Uterus (tissue), 4 donors: ENCODE results near the gene KDM4C. TPM values are rescaled to one million over a fixed set of nuclear protein-coding genes. Genes with fewer than 3 reads are reported as not detected.

ENCODE experiments used
- DNase-seq, 2 donors: peaks; one replicate each; pipeline ENCODE4 v3.0.0-alpha.2; 2019 to 2020
- H3K27ac ChIP-seq, 2 donors: fragments of 200-600 bp; sonication (generic); 1 replicate in 1 of 2; 2 replicates in 1 of 2; pipeline ENCODE4 v1.5.1; 2016 to 2018
- H3K27me3 ChIP-seq, 2 donors: fragments of 200-600 bp; sonication (generic); one replicate each; pipeline ENCODE4 v1.5.1; 2018 to 2019; ENCODE audit warnings: control low read depth in 1 of 2
- H3K36me3 ChIP-seq, 2 donors: fragments of 200-600 bp; sonication (generic); one replicate each; pipeline ENCODE4 v1.5.1; 2019; ENCODE audit warnings: control low read depth in 1 of 2
- H3K4me1 ChIP-seq, 2 donors: fragments of 200-600 bp; sonication (generic); one replicate each; pipeline ENCODE4 v1.5.1; 2018 to 2019; ENCODE audit warnings: control low read depth in 1 of 2
- H3K4me3 ChIP-seq, 2 donors: fragments of 200-600 bp; sonication (generic); 1 replicate in 1 of 2; 2 replicates in 1 of 2; pipeline ENCODE4 v1.5.1; 2018 to 2019; ENCODE audit warnings: mild to moderate bottlenecking in 1 of 2
- H3K9me3 ChIP-seq, 2 donors: fragments of 200-600 bp; sonication (generic); one replicate each; pipeline ENCODE4 v1.5.1; 2019; ENCODE audit warnings: control low read depth in 1 of 2
- CTCF ChIP-seq, 4 experiments: fragments of 200-600 bp in 2 of 4; fragments of 450-650 bp in 2 of 4; sonication (generic) in 2 of 4; IDR thresholded peaks; one replicate each; pipeline ENCODE4 v1.5.1; 2016 to 2019; ENCODE audit warnings: antibody characterized with exemption in 4 of 4, mild to moderate bottlenecking in 2 of 4, moderate library complexity in 1 of 4
- POLR2A ChIP-seq, 2 donors: fragments of 450-650 bp; IDR thresholded peaks; one replicate each; pipeline ENCODE4 v1.6.1; 2016; ENCODE audit warnings: antibody characterized with exemption in 2 of 2, mild to moderate bottlenecking in 1 of 2, moderate library complexity in 1 of 2
- intact Hi-C: fragments of 100-400 bp; cut with DNase I; formaldehyde crosslinking; loops from one replicate; pipeline ENCODE4 v1.15.1; 2023; ENCODE audit warnings: low total_unique reads
- total RNA-seq, 4 donors: library from RNA; depleted of rRNA in 3 of 4; stranded (reverse); fragments of >200 nt in 3 of 4; gene quantifications; one replicate each; pipeline versions ENCODE4 v1.1.0 to v1.2.4, GENCODE V29; 2014 to 2023
- donor health status: DM: yes; HTN: yes; CAD: no.

KDM4C gene
- total RNA-seq, 4 donors from 2014 or later: 29.1 to 61.4 (median 45.5) TPM

- intact Hi-C loops: no loop called here
- Histone ChIP-seq H3K27ac (no peak overlapping the region), H3K36me3 (no peaks in the 10 kb centered on the region), H3K9me3 (no peaks in the 10 kb centered on the region), H3K4me3 (no peak overlapping the region), H3K4me1 (no peaks in the 10 kb centered on the region), H3K27me3 (no peaks in the 10 kb centered on the region)
- no peak for DNase-seq
- TF ChIP-seq CTCF (IDR thresholded peaks at IDR 0.05) (no peak), POLR2A (IDR thresholded peaks at IDR 0.05) (no peak)
Observed at GRCh38 chr9:6917162-6917561, 159.4 kb downstream of the KDM4C start.

GRCh38 chr9:6920041-6920440 lies 162.3 kb downstream of the KDM4C start:
- no peak overlapping the region for H3K4me3 ChIP-seq
- intact Hi-C loops: no loop called here
- no peaks in the 10 kb centered on the region for H3K4me1 ChIP-seq
- H3K9me3 ChIP-seq: no peaks in the 10 kb centered on the region
- TF ChIP-seq CTCF (IDR thresholded peaks at IDR 0.05): no peak
- no peak for TF ChIP-seq POLR2A (IDR thresholded peaks at IDR 0.05)
- H3K36me3 ChIP-seq: no peaks in the 10 kb centered on the region
- no peak for DNase-seq
- no peaks in the 10 kb centered on the region for H3K27me3 ChIP-seq
- H3K27ac ChIP-seq: no peak overlapping the region

DNA sequence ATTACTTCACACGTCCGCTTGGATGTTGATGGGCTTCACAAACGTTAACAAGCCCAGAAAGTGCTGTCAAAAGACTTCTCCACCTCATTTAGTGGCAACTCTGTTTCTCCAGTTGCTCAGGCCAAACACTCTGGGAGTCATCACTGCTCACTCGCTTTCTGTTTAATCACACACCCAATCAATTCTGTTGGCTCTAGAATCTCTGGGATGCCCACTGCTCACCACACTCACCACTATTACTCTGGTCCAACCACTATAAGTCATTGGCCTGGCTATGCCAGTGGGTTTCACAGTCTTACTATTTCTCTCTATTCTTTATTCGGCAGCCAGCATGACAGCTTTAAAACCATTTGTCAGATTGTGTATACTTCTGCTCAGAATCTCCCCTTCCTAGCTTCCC lies 163.5 kb downstream of the KDM4C start:
- H3K27me3 ChIP-seq: no peaks in the 10 kb centered on the region
- no peaks in the 10 kb centered on the region for H3K36me3 ChIP-seq
- no peak for DNase-seq
- TF ChIP-seq POLR2A (IDR thresholded peaks at IDR 0.05) (no peak), CTCF (IDR thresholded peaks at IDR 0.05) (no peak)
- no peaks in the 10 kb centered on the region for H3K4me1 ChIP-seq
- H3K9me3 ChIP-seq: no peaks in the 10 kb centered on the region
- no peak overlapping the region for H3K27ac ChIP-seq
- intact Hi-C loops: no loop called here
- H3K4me3 ChIP-seq: no peak overlapping the region

GRCh38 chr9:6922124-6922676 lies 164.4 kb downstream of the KDM4C start:
- Histone ChIP-seq H3K9me3 (no peaks in the 10 kb centered on the region), H3K36me3 (no peaks in the 10 kb centered on the region), H3K4me3 (no peak overlapping the region), H3K27me3 (no peaks in the 10 kb centered on the region), H3K27ac (no peak overlapping the region), H3K4me1 (no peaks in the 10 kb centered on the region)
- intact Hi-C loops: no loop called here
- TF ChIP-seq POLR2A (IDR thresholded peaks at IDR 0.05) (no peak), CTCF (IDR thresholded peaks at IDR 0.05) (no peak)
- no peak for DNase-seq

DNA sequence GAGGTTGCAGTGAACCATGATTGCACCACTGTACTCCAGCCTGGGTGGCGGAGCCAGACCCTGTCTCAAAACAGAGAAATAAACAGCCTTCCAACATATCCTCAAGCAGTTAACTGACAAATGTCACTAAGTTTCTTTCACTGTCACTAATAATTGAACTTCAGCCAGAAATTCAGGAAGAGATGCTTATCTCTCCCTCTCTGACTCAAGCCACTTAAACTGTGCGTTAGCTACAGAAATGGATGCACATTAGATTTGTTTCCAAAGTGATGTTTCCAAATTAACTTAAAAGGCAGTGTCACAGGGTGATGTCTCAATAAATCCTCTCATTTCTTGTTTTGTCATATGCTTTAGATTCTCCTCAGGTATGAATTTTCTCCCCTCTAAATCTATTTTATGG lies 164.9 kb downstream of the KDM4C start:
- intact Hi-C loops: no loop called here

More for the DNA sequence above, 164.9 kb downstream of the KDM4C start:
- no peak for DNase-seq
- H3K27me3 ChIP-seq: no peaks in the 10 kb centered on the region
- H3K36me3 ChIP-seq: no peaks in the 10 kb centered on the region
- no peaks in the 10 kb centered on the region for H3K9me3 ChIP-seq
- TF ChIP-seq CTCF (IDR thresholded peaks at IDR 0.05): no peak
- no peak for TF ChIP-seq POLR2A (IDR thresholded peaks at IDR 0.05)
- no peak overlapping the region for H3K27ac ChIP-seq
- H3K4me1 ChIP-seq: no peaks in the 10 kb centered on the region
- H3K4me3 ChIP-seq: no peak overlapping the region
